Measurements from ENCODE around the gene SNX1. TPM values are rescaled to one million over a fixed set of nuclear protein-coding genes. Genes with fewer than 3 reads are reported as not detected.

The SNX1 gene
- total RNA-seq, 1 experiment from 2014 or later = 24.3 TPM

DNA sequence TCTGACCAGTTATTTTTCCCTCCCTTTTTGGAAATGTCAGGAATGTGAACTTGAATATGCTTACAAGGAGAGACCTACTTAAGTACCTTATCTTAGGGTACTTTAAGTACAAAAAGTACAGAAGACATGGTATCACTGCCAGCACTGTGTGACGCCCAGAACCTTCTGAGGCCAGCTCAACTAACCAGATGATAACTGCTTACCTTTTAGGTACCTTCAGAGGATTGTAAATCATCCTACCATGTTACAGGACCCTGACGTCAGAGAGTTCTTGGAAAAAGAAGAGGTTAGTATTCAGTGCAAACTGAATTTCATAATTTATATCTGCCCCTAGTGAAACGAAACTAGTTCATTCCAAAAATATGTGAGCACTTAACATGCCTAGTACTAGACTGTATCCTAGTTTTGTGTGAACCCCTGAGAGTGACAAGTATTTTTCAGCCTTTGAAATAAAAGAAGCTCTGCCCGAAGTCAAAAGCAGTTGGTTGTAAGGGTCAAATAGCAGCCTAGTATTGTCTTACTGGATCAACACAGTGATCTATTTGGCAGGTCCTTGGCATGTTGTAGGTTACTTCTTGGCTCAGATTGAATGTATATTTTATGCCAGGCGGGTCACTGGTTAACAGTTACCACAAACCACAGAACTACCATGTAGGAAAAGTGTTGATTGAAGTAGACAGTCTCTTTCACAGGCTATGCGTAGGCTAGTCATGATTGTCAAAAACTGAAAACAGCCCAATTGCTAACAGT is 31.9 kb downstream of the SNX1 start:
- no peak overlapping the region for H3K4me2 ChIP-seq (ENCODE audit: low read length)
- no peaks in the 10 kb centered on the region for H3K4me1 ChIP-seq (ENCODE audit: insufficient read depth, low read length)
- ChIA-PET POLR2A (ENCODE audit: unreplicated experiment) (no interaction called here), CTCF (no interaction called here)
- H3K27me3 ChIP-seq (ENCODE audit: low read length) = no peaks in the 10 kb centered on the region
- H3F3A ChIP-seq (ENCODE audit: low read length, unreplicated experiment) = no peaks in the 10 kb centered on the region
- H3K36me3 ChIP-seq (ENCODE audit: low read depth, low read length) = peaks cover 38% of the 10 kb centered on the region
- no peak overlapping the region for H3K9ac ChIP-seq (ENCODE audit: low read length)
- no peak for ATAC-seq
- H3K27ac ChIP-seq (ENCODE audit: low read length) = no peak overlapping the region
- no peak for DNase-seq
- TF ChIP-seq EZH2 (IDR thresholded peaks at IDR 0.05; ENCODE audit: low read length, unreplicated experiment) (no peak), EZH2phosphoT487 (IDR thresholded peaks at IDR 0.05; ENCODE audit: borderline replicate concordance, low read length) (no peak)
- no peak overlapping the region for H3K4me3 ChIP-seq (ENCODE audit: low read length)
- intact Hi-C loops (cut with micrococcal nuclease) = no loop called here
- no TSS peak for BruUV-seq (replicated peaks)
- no peaks in the 10 kb centered on the region for H3K9me3 ChIP-seq (ENCODE audit: low read length)
- no peak overlapping the region for H2AFZ ChIP-seq (ENCODE audit: low read length)
- H3K79me2 ChIP-seq (ENCODE audit: low read length) = no peaks in the 10 kb centered on the region
- no peaks in the 10 kb centered on the region for H3K9me2 ChIP-seq (replicated peaks; ENCODE audit: low read length)
- no peaks in the 10 kb centered on the region for H4K20me1 ChIP-seq (ENCODE audit: low read length)

DNA sequence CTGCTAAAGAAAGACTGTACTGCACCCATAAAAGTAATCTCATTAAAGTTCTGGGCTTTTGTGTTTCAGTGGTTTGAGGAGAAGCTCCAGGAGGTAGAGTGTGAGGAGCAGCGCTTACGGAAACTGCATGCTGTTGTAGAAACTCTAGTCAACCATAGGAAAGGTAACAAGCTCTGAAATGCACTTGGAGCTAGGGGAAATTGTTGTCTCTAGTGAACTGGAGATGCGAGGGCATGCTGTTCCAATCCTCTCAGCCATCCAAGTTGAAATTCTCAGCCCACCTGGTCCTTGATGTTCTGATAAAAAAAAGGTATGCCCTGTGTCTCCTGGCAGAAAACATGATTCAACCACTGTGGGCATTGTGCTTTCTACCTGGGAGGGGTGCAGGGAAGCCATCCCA is 34.4 kb downstream of the SNX1 start:
- intact Hi-C loops (cut with micrococcal nuclease) = no loop called here
- Histone ChIP-seq H3K4me3 (ENCODE audit: low read length) (no peak overlapping the region), H3K27me3 (ENCODE audit: low read length) (no peaks in the 10 kb centered on the region), H3K79me2 (ENCODE audit: low read length) (no peaks in the 10 kb centered on the region), H3K9me2 (replicated peaks; ENCODE audit: low read length) (no peaks in the 10 kb centered on the region), H3K36me3 (ENCODE audit: low read depth, low read length) (peaks cover 33% of the 10 kb centered on the region), H3K4me2 (ENCODE audit: low read length) (no peak overlapping the region), H2AFZ (ENCODE audit: low read length) (no peak overlapping the region), H3F3A (ENCODE audit: low read length, unreplicated experiment) (no peaks in the 10 kb centered on the region), H3K9ac (ENCODE audit: low read length) (no peak overlapping the region), H3K4me1 (ENCODE audit: insufficient read depth, low read length) (no peaks in the 10 kb centered on the region), H4K20me1 (ENCODE audit: low read length) (no peaks in the 10 kb centered on the region), H3K27ac (ENCODE audit: low read length) (no peak overlapping the region), H3K9me3 (ENCODE audit: low read length) (no peaks in the 10 kb centered on the region)
- DNase-seq (no peak), ATAC-seq (no peak)
- TF ChIP-seq, protein P1, sequence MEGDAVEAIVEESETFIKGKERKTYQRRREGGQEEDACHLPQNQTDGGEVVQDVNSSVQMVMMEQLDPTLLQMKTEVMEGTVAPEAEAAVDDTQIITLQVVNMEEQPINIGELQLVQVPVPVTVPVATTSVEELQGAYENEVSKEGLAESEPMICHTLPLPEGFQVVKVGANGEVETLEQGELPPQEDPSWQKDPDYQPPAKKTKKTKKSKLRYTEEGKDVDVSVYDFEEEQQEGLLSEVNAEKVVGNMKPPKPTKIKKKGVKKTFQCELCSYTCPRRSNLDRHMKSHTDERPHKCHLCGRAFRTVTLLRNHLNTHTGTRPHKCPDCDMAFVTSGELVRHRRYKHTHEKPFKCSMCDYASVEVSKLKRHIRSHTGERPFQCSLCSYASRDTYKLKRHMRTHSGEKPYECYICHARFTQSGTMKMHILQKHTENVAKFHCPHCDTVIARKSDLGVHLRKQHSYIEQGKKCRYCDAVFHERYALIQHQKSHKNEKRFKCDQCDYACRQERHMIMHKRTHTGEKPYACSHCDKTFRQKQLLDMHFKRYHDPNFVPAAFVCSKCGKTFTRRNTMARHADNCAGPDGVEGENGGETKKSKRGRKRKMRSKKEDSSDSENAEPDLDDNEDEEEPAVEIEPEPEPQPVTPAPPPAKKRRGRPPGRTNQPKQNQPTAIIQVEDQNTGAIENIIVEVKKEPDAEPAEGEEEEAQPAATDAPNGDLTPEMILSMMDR (conservative IDR thresholded peaks at IDR 0.05; ENCODE audit: low read depth, low read length) = no peak
- TF ChIP-seq EZH2phosphoT487 (IDR thresholded peaks at IDR 0.05; ENCODE audit: borderline replicate concordance, low read length) (no peak), EZH2 (IDR thresholded peaks at IDR 0.05; ENCODE audit: low read length, unreplicated experiment) (no peak)
- CTCF ChIA-PET = no interaction called here
- POLR2A ChIA-PET (ENCODE audit: unreplicated experiment) = no interaction called here
- no TSS peak for BruUV-seq (replicated peaks)

DNA sequence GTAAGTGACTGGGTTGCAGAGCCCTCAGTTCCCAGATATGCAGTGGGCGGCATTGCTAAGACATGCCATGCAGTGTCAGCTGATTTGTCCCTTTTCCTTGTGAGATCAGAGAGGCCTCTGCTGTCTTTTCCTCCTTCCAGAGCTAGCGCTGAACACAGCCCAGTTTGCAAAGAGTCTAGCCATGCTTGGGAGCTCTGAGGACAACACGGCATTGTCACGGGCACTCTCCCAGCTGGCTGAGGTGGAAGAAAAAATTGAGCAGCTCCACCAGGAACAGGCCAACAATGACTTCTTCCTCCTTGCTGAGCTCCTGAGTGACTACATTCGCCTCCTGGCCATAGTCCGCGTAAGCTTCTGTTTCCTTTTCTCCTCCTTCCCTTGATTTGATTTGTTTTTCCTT is 35.8 kb downstream of the SNX1 start:
- H3K79me2 ChIP-seq (ENCODE audit: low read length) = no peaks in the 10 kb centered on the region
- no peaks in the 10 kb centered on the region for H3F3A ChIP-seq (ENCODE audit: low read length, unreplicated experiment)
- BruUV-seq (replicated peaks) = no TSS peak
- no peak overlapping the region for H3K27ac ChIP-seq (ENCODE audit: low read length)
- H3K4me2 ChIP-seq (ENCODE audit: low read length) = no peak overlapping the region
- H4K20me1 ChIP-seq (ENCODE audit: low read length) = no peaks in the 10 kb centered on the region
- ChIA-PET POLR2A (ENCODE audit: unreplicated experiment) (no interaction called here), CTCF (no interaction called here)
- H3K4me3 ChIP-seq (ENCODE audit: low read length) = no peak overlapping the region
- H3K4me1 ChIP-seq (ENCODE audit: insufficient read depth, low read length) = no peaks in the 10 kb centered on the region
- H3K9me2 ChIP-seq (replicated peaks; ENCODE audit: low read length) = no peaks in the 10 kb centered on the region
- peaks cover 35% of the 10 kb centered on the region for H3K36me3 ChIP-seq (ENCODE audit: low read depth, low read length)
- no peaks in the 10 kb centered on the region for H3K9me3 ChIP-seq (ENCODE audit: low read length)
- no peaks in the 10 kb centered on the region for H3K27me3 ChIP-seq (ENCODE audit: low read length)
- no peak overlapping the region for H2AFZ ChIP-seq (ENCODE audit: low read length)
- no peak for DNase-seq
- H3K9ac ChIP-seq (ENCODE audit: low read length) = no peak overlapping the region
- no peak for ATAC-seq
- intact Hi-C loops (cut with micrococcal nuclease) = no loop called here
- no peak for TF ChIP-seq EZH2phosphoT487 (IDR thresholded peaks at IDR 0.05; ENCODE audit: borderline replicate concordance, low read length)
- no peak for TF ChIP-seq EZH2 (IDR thresholded peaks at IDR 0.05; ENCODE audit: low read length, unreplicated experiment)
- TF ChIP-seq, protein P1 (conservative IDR thresholded peaks at IDR 0.05; ENCODE audit: low read depth, low read length) = no peak
